ENCODE measurements around the gene MAP2K1. TPM values are rescaled to one million over a fixed set of nuclear protein-coding genes. Genes with fewer than 3 reads are reported as not detected.
"Not testable (repeated sequence)": the region's sequence is repeated elsewhere in the genome, so short reads cannot be mapped to it uniquely, and the experiment has no call there.

The MAP2K1 gene
- total RNA-seq: 25.8 TPM

GRCh38 chr15:66386204-66387123 is at the start of gene MAP2K1:
MAP2K1 (plus strand) TSS chr15:66386912; CDS start chr15:66387348, 436 bp downstream.
- Histone ChIP-seq H3K4me1 (ENCODE audit: insufficient read depth, low read length) (peaks cover 48% of the 10 kb centered on the region), H3K27me3 (ENCODE audit: insufficient read depth, low read length) (no peaks in the 10 kb centered on the region), H3K9me3 (ENCODE audit: low read depth, low read length) (no peaks in the 10 kb centered on the region), H3K4me3 (ENCODE audit: low read length) (peak within 1 kb of the TSS; percentile 60)

DNA sequence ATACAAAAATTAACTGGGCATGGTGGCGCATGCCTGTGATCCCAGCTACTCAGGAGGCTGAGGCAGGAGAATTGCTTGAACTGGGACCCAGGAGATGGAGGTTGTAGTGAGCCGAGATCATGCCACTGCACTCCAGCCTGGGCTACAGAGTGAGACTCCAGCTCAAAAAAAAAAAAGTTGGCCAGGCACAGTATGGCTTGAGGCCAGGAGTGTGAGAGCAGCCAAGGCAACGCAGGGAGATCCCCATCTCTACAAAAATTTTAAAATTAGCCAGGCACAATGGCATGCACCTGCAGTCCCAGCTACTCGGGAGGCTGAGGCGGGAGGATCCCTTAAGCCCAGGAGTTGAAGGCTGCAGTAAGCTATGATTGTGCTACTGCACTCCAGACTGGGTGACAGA is 38.2 kb upstream of the MAP2K1 start:
- H3K27me3 ChIP-seq (ENCODE audit: insufficient read depth, low read length): not testable (repeated sequence)

DNA sequence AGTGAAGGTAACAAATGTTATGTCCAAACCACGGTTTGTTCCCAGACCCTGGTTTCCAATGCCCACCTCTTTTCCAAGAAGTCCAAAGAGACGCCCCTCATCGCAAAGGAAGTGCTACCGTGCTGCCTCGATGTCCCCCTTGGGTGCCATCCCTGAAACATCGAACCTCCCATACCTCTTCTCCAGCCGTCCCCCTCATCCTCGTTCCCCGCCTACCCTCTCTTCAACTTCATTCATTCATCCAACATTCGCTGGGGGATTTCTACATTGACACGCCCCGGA is 30.7 kb upstream of the MAP2K1 start:
- peak overlapping the region; percentile 79 for H3K4me3 ChIP-seq (ENCODE audit: low read length)
- H3K27me3 ChIP-seq (ENCODE audit: insufficient read depth, low read length): no peaks in the 10 kb centered on the region
- peaks cover 19% of the 10 kb centered on the region for H3K4me1 ChIP-seq (ENCODE audit: insufficient read depth, low read length)

More for the DNA sequence above, 38.2 kb upstream of the MAP2K1 start:
- H3K9me3 ChIP-seq (ENCODE audit: low read depth, low read length); H3K4me3 ChIP-seq (ENCODE audit: low read length); H3K4me1 ChIP-seq (ENCODE audit: insufficient read depth, low read length): not testable (repeated sequence)

DNA sequence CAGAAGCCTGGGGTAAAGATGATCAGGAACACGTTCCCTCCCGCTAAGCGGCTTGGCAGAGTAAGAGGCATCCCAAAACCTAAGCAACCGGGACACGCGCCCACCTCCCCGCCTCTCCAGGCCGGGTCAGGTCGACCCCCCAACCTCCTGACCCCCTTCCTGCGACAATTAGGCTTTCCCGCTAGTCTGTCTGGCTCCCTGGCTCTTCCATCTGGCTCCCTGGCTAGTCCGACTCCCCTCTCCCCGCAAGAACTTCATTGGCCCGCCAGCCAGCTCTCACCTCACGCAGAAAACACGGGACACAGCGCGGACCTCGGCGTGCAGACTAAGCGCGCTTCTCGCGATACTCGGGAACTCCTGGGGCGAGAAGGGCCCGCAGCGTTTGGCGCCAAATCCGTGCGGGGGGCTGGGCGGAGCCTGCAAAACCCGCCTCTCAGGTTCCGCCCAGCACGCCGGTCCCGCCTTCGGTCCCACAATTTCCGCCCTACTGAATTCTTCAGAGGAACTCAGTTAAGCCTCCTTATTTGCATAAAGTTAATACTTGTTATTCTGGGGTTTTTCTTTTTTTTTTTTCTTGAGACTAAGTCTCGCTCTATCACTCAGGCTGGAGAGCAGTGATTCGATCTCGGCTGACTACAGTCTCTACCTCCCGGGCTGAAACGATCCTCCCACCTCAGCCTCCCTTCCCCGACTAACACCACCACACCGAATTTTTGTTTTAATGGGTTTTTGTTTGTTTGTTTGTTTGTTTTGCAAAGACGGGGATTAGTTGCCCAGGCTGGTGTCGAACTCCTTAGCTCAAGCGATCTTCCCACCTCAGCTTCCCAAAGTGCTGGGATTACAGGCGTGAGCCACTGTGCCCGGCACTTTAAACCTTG is 30.1 kb upstream of the MAP2K1 start, which contains the start of gene TIPIN:
Gene TIPIN (minus strand): TSS at position 327 of the 878 bp plus-strand sequence. CDS start 3,738 bp downstream, outside the sequence.
- Histone ChIP-seq H3K4me3 (ENCODE audit: low read length) (peak within 1 kb of the TSS; percentile 79), H3K27me3 (ENCODE audit: insufficient read depth, low read length) (no peaks in the 10 kb centered on the region), H3K9me3 (ENCODE audit: low read depth, low read length) (no peaks in the 10 kb centered on the region), H3K4me1 (ENCODE audit: insufficient read depth, low read length) (peaks cover 19% of the 10 kb centered on the region)

More for the DNA sequence above, 30.7 kb upstream of the MAP2K1 start:
- H3K9me3 ChIP-seq (ENCODE audit: low read depth, low read length): no peaks in the 10 kb centered on the region

GRCh38 chr15:66359740-66360139 is 27.0 kb upstream of the MAP2K1 start:
- Histone ChIP-seq H3K4me1 (ENCODE audit: insufficient read depth, low read length) (peaks cover 23% of the 10 kb centered on the region), H3K9me3 (ENCODE audit: low read depth, low read length) (no peaks in the 10 kb centered on the region), H3K27me3 (ENCODE audit: insufficient read depth, low read length) (no peaks in the 10 kb centered on the region), H3K4me3 (ENCODE audit: low read length) (no peak overlapping the region)

DNA sequence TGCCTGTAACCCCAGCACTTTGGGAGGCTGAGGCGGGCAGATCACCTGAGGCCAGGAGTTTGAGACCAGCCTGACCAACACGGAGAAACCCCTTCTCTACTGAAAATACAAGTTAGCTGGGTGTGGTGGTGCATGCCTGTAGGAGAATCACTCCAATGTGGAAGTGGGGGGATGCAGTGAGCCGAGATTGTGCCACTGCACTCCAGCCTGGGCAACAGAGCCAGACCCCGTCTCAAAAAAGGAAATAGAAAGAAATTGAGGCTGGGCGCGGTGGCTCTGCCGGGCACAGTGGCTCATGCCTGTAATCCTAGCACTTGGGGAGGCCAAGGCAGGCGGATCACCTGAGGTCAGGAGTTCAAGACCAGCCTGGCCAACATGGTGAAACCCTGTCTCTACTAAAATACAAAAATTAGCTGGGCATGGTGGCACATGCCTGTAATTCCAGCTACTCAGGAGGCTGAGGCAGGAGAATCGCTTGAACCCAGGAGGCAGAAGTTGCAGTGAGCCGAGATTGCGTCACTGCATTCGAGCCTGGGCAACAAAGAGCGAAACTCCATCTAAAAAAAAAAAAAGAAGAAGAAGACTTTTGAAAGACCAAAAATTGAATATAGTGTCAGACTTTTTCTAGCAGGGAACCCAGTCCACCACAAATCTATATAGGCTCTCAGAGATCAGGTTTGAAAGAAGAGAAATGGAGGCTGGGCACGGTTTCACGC is 24.8 kb upstream of the MAP2K1 start:
- not testable (repeated sequence) for H3K27me3 ChIP-seq (ENCODE audit: insufficient read depth, low read length); H3K9me3 ChIP-seq (ENCODE audit: low read depth, low read length); H3K4me1 ChIP-seq (ENCODE audit: insufficient read depth, low read length); H3K4me3 ChIP-seq (ENCODE audit: low read length)

DNA sequence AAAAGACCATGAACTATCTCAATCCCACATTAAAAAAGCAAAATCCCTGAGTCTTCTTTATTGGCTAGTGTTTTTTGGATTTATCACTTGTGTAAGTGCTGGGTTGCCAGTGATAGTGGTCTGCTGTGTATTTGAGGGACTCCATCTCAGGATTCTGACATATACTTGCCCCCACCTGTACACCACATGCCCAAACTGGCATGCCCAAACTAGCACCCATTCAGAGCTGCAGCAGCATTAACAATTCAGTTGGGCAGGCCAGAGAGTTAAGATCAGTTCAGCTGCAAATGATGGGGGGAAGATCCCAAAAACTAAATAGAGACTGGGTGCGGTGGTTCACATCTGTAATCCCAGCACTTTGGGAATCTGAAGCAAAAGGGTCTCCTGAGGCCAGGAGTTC is 23.9 kb upstream of the MAP2K1 start:
- H3K9me3 ChIP-seq (ENCODE audit: low read depth, low read length): no peaks in the 10 kb centered on the region
- no peak overlapping the region for H3K4me3 ChIP-seq (ENCODE audit: low read length)
- H3K4me1 ChIP-seq (ENCODE audit: insufficient read depth, low read length): peaks cover 4% of the 10 kb centered on the region
- no peaks in the 10 kb centered on the region for H3K27me3 ChIP-seq (ENCODE audit: insufficient read depth, low read length)

GRCh38 chr15:66364944-66365528 is 21.7 kb upstream of the MAP2K1 start:
- H3K27me3 ChIP-seq (ENCODE audit: insufficient read depth, low read length): no peaks in the 10 kb centered on the region

GRCh38 chr15:66369773-66370651 is 16.7 kb upstream of the MAP2K1 start:
- no peaks in the 10 kb centered on the region for H3K9me3 ChIP-seq (ENCODE audit: low read depth, low read length)
- peaks cover 14% of the 10 kb centered on the region for H3K4me1 ChIP-seq (ENCODE audit: insufficient read depth, low read length)
- peak overlapping the region; percentile 40 for H3K4me3 ChIP-seq (ENCODE audit: low read length)
- H3K27me3 ChIP-seq (ENCODE audit: insufficient read depth, low read length): no peaks in the 10 kb centered on the region

More at GRCh38 chr15:66364944-66365528, 21.7 kb upstream of the MAP2K1 start:
- Histone ChIP-seq H3K9me3 (ENCODE audit: low read depth, low read length) (no peaks in the 10 kb centered on the region), H3K4me3 (ENCODE audit: low read length) (no peak overlapping the region), H3K4me1 (ENCODE audit: insufficient read depth, low read length) (peaks cover 13% of the 10 kb centered on the region)

GRCh38 chr15:66374179-66374578 is 12.5 kb upstream of the MAP2K1 start:
- no peaks in the 10 kb centered on the region for H3K27me3 ChIP-seq (ENCODE audit: insufficient read depth, low read length)
- peaks cover 14% of the 10 kb centered on the region for H3K4me1 ChIP-seq (ENCODE audit: insufficient read depth, low read length)

DNA sequence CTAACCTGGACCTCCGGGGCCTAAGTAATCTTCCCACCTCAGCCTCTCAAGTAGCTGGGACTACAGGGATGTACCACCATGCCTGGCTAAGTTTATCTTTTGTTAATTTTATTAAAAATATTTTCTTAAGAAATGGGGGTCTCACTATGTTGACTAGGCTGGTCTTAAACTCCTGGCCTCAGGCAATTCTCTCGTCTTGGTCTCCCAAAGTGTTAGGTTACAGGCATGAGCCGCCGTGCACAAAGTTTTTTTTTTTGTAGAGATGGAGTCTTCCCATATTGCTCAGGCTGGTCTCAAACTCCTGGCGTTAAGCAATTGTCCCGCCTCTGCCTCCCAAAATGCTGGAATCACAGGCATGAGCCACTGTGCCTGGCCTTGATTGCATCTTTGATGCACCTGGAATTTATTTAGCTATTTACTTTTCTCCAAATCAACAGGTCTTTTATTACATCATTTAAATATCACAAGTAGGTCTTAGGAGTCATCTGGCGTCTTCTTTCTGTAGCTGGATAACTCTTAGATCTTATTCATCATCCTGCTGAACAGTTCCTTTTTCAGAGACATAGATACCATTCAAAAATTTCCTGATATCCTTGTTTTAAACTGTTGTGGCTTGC is 7.8 kb upstream of the MAP2K1 start:
- Histone ChIP-seq H3K4me1 (ENCODE audit: insufficient read depth, low read length) (no peaks in the 10 kb centered on the region), H3K27me3 (ENCODE audit: insufficient read depth, low read length) (no peaks in the 10 kb centered on the region), H3K9me3 (ENCODE audit: low read depth, low read length) (no peaks in the 10 kb centered on the region), H3K4me3 (ENCODE audit: low read length) (no peak overlapping the region)

More at GRCh38 chr15:66374179-66374578, 12.5 kb upstream of the MAP2K1 start:
- no peaks in the 10 kb centered on the region for H3K9me3 ChIP-seq (ENCODE audit: low read depth, low read length)
- H3K4me3 ChIP-seq (ENCODE audit: low read length): no peak overlapping the region

- H3K27me3 ChIP-seq (ENCODE audit: insufficient read depth, low read length); H3K4me3 ChIP-seq (ENCODE audit: low read length); H3K4me1 ChIP-seq (ENCODE audit: insufficient read depth, low read length); H3K9me3 ChIP-seq (ENCODE audit: low read depth, low read length): not testable (repeated sequence)
These were observed 5.3 kb upstream of the MAP2K1 start for GRCh38 chr15:66381376-66381775.
